Stimulated activated effector memory CD8-positive, alpha-beta T cell treated with anti-CD3 and anti-CD28 coated beads, Interleukin-12 subunit alpha, Interleukin-12 subunit beta, amount 100 ng/mL, for 72 hours (primary cell): ENCODE measurements around the gene MYL6B.

ENCODE experiments used
- ATAC-seq: fragments of 150-1000 bp; cut with Tn5 transposase; 2 replicates; pipeline ENCODE4 v1.10.0; 2021
- DNase-seq, 2 donors: peaks; one replicate each; pipeline ENCODE4 v3.0.0; 2021 to 2022; ENCODE audit warnings: low spot score in 2 of 2
- H3K27ac Mint-ChIP-seq: one replicate; pipeline ENCODE4 v1.8.0; 2022; ENCODE audit warnings: mild to moderate bottlenecking, mixed read lengths
- H3K36me3 Mint-ChIP-seq: one replicate; pipeline ENCODE4 v1.8.0; 2022; ENCODE audit warnings: mild to moderate bottlenecking, mixed read lengths
- H3K4me1 Mint-ChIP-seq: one replicate; pipeline ENCODE4 v1.8.0; 2022; ENCODE audit warnings: mixed read lengths
- H3K4me3 Mint-ChIP-seq: one replicate; pipeline ENCODE4 v1.8.0; 2022; ENCODE audit warnings: mild to moderate bottlenecking, mixed read lengths
- H3K9me3 Mint-ChIP-seq: one replicate; pipeline ENCODE4 v1.8.0; 2022; ENCODE audit warnings: mixed read lengths

The MYL6B gene

DNA sequence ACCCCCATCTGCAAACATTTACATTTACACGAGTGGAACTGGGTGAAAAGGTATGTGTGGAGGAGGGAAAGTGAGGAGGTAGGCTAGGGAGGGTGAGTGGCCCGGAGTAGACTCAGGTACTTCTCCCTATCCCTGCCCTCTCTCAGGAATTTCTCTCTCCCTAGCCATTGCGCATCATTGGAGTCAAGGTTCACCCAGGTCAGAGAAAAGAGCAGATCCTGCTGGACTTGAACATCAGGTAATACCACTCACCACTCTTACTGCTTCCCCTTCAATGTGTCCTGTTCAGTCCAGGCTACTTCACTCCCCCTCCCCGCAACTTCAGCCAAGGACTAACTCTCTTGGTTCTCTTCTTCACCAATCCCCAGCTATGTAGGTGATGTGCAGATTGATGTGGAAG is 21.5 kb upstream of the MYL6B start:
- Mint-ChIP-seq H3K9me3 (no peaks in the 10 kb centered on the region), H3K27ac (peak overlapping the region; percentile 97), H3K4me1 (peaks cover 59% of the 10 kb centered on the region), H3K4me3 (peak overlapping the region; percentile 100), H3K36me3 (peaks cover 88% of the 10 kb centered on the region)
- no peak for ATAC-seq
- no peak for DNase-seq

- Mint-ChIP-seq H3K27ac (peak overlapping the region; percentile 97), H3K9me3 (no peaks in the 10 kb centered on the region), H3K4me3 (no peak overlapping the region), H3K4me1 (peaks cover 46% of the 10 kb centered on the region), H3K36me3 (peaks cover 100% of the 10 kb centered on the region)
- DNase-seq = no peak
- no peak for ATAC-seq
Observed at GRCh38 chr12:56134897-56135296, 17.5 kb upstream of the MYL6B start.

GRCh38 chr12:56137853-56138571 is 14.4 kb upstream of the MYL6B start:
- Mint-ChIP-seq H3K27ac (peak overlapping the region; percentile 74), H3K36me3 (peaks cover 100% of the 10 kb centered on the region), H3K9me3 (no peaks in the 10 kb centered on the region), H3K4me1 (peaks cover 38% of the 10 kb centered on the region), H3K4me3 (no peak overlapping the region)
- DNase-seq (no peak), ATAC-seq (no peak)

GRCh38 chr12:56141946-56142784 is 10.2 kb upstream of the MYL6B start:
- DNase-seq (no peak), ATAC-seq (no peak)
- Mint-ChIP-seq H3K27ac (peak overlapping the region; percentile 91), H3K4me1 (peaks cover 44% of the 10 kb centered on the region), H3K4me3 (no peak overlapping the region), H3K36me3 (peaks cover 91% of the 10 kb centered on the region), H3K9me3 (no peaks in the 10 kb centered on the region)

DNA sequence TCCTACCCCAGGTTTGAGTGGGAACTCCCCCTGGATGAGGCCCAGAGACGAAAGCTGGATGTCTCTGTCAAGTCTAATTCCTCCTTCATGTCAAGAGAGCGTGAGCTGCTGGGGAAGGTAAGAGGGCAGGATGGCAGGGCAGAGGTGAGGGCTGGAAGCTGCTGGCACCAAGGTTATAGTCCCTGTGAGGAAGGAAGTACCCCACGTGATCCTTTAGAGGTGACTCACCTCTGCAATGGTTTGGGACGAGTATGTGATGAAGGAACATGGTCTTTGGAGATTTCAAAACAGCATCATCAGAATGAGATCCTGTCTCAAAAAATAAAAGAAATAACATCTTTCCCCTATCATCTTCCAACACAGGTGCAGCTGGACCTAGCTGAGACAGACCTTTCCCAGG is 9.2 kb upstream of the MYL6B start:
- DNase-seq (no peak), ATAC-seq (peak; percentile 68)
- Mint-ChIP-seq H3K36me3 (peaks cover 81% of the 10 kb centered on the region), H3K4me1 (peaks cover 37% of the 10 kb centered on the region), H3K9me3 (no peaks in the 10 kb centered on the region), H3K27ac (peak overlapping the region; percentile 91), H3K4me3 (no peak overlapping the region)

DNA sequence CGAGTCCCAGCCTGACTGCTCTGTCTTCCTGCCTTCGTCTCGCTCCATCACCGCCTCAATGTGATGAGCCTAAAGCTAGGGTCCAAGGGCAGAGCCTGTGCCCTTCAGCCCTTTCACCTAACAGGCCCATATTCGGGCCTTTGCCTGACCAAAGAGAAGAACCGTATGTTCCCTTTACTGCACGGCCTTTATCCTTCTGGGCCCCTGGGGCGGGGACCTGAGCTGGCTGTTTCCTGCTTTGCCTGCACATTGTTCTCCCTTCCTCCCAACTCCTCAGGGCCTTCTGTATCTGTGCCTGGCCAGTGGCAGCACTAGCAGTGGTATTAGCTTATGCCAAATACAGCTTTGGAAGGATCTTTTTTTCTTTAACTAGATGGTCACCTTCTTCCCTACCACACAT is 8.5 kb upstream of the MYL6B start:
- H3K4me3 Mint-ChIP-seq = no peak overlapping the region
- DNase-seq (no peak), ATAC-seq (no peak)
- peaks cover 74% of the 10 kb centered on the region for H3K36me3 Mint-ChIP-seq
- H3K4me1 Mint-ChIP-seq = peaks cover 31% of the 10 kb centered on the region
- no peaks in the 10 kb centered on the region for H3K9me3 Mint-ChIP-seq
- H3K27ac Mint-ChIP-seq = peak overlapping the region; percentile 91

DNA sequence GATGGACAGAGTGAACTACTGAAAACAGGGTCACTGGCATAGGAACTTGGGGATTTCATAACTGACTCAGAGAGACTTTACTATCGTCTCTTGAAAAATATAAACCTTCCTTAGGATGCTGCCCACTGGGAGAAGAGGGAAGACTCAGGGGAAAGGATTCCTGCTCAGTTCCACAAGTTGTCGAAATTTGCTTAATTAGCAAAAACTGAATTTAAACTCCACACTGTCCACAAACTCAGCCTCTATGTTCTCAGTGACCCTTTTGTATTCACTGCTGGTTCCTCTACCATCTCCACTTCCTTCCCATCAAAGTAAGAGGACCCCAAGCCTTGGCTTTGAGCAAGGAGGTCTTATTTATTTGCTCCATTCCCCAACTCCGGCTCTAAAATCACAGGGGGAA is 7.2 kb upstream of the MYL6B start:
- peaks cover 66% of the 10 kb centered on the region for H3K36me3 Mint-ChIP-seq
- DNase-seq (no peak), ATAC-seq (no peak)
- H3K27ac Mint-ChIP-seq = peak overlapping the region; percentile 48
- H3K9me3 Mint-ChIP-seq = no peaks in the 10 kb centered on the region
- peaks cover 33% of the 10 kb centered on the region for H3K4me1 Mint-ChIP-seq
- no peak overlapping the region for H3K4me3 Mint-ChIP-seq

- ATAC-seq (no peak), DNase-seq (no peak)
Observed at GRCh38 chr12:56146492-56147460, 5.6 kb upstream of the MYL6B start.

DNA sequence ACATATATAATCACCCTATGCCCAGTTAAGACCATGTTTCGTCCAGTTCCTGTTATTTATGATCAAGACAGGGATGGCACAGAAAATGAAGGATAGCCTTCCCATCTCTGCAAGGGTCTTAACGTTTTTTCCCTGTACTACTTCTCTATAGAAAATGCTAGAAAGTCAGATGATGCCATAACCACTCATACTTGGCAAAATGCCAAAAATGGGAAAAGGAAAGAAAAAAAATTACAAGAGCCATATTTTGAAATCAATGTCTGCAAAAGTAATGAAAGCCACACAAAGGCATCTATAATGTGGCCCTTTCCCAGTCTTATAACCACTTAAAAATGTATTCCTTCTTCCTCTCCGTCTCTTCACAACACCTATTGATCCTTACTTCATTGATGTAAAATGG is 1.8 kb upstream of the MYL6B start:
- Mint-ChIP-seq H3K36me3 (peaks cover 50% of the 10 kb centered on the region), H3K9me3 (no peaks in the 10 kb centered on the region), H3K4me3 (peak overlapping the region; percentile 87), H3K4me1 (peaks cover 58% of the 10 kb centered on the region), H3K27ac (peak overlapping the region; percentile 98)
- DNase-seq (no peak), ATAC-seq (no peak)

More at GRCh38 chr12:56146492-56147460, 5.6 kb upstream of the MYL6B start:
- Mint-ChIP-seq H3K36me3 (peaks cover 66% of the 10 kb centered on the region), H3K4me3 (no peak overlapping the region), H3K4me1 (peaks cover 41% of the 10 kb centered on the region), H3K9me3 (no peaks in the 10 kb centered on the region), H3K27ac (no peak overlapping the region)

GRCh38 chr12:56151672-56152131 is 685 bp upstream of the MYL6B start:
- Mint-ChIP-seq H3K4me3 (peak overlapping the region; percentile 87), H3K9me3 (no peaks in the 10 kb centered on the region), H3K36me3 (peaks cover 53% of the 10 kb centered on the region), H3K4me1 (peaks cover 54% of the 10 kb centered on the region), H3K27ac (peak overlapping the region; percentile 98)
- peak; percentile 78 for ATAC-seq
- peak; percentile 41 to 82 for DNase-seq

DNA sequence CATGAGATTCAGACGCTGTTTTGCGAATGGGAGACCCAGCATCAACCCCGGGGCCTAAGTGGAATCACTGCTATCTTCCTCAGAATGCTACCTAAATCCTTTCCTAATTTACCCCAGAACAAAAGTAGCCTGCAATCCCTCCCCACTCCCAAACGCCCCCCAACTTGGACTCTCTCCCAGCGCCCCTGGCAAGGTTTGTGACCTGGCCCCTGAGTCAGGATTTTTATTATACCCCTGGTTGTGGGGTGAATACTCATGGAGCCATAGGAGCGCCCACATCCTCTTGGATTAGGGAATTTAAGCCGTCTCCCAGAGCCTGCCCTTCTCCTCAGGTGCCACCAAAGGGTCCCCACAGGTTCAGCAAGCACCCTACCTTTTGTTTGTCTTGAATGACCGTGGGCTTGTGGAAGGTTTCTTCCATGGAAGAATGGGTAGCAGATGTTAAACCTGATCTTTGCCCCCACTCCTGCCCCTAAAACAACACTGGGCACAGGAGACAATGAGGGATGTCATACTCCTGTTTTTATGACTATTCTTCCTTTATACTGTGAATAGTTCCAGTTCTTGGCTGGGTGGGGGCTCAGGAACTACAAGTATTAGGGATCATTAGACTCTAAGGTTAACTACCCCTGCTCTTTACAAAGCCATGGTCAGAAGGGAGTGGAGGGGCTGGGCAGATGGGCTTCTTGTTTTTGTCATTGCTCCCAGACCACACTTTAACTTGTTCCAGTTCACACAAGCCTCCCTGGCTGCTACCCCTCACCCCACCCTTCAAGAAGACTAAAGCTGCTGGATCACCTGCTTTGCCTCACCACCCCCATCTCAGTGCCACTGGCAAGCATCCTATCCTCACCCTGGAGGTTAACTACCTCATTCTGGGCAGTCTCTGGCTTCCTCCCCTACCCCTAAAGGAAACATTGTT is 630 bp downstream of the MYL6B start:
- DNase-seq = no peak
- no peak for ATAC-seq
- Mint-ChIP-seq H3K9me3 (no peaks in the 10 kb centered on the region), H3K27ac (peak overlapping the region; percentile 98), H3K4me1 (peaks cover 62% of the 10 kb centered on the region), H3K36me3 (peaks cover 66% of the 10 kb centered on the region), H3K4me3 (peak overlapping the region; percentile 87)

DNA sequence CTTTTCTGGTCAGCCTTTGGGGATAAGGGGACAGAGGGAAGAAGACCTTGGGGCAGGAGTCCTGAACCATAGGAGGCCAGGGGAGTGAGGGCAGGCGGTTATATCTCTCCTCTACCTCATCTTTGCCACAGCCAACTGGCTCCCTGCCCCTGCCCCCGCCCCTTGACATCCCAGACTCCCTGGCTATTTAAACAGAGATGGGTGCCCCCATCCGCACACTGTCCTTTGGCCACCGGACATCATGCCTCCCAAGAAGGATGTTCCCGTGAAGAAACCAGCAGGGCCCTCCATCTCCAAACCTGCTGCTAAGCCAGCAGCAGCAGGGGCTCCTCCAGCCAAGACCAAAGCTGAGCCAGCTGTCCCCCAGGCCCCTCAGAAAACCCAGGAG is 1.3 kb downstream of the MYL6B start:
- ATAC-seq (no peak), DNase-seq (no peak)
- Mint-ChIP-seq H3K9me3 (no peaks in the 10 kb centered on the region), H3K4me3 (peak overlapping the region; percentile 87), H3K27ac (peak overlapping the region; percentile 98), H3K36me3 (peaks cover 72% of the 10 kb centered on the region), H3K4me1 (peaks cover 66% of the 10 kb centered on the region)

- Mint-ChIP-seq H3K36me3 (peaks cover 79% of the 10 kb centered on the region), H3K27ac (peak overlapping the region; percentile 98), H3K4me1 (peaks cover 72% of the 10 kb centered on the region), H3K9me3 (no peaks in the 10 kb centered on the region), H3K4me3 (no peak overlapping the region)
- DNase-seq (no peak), ATAC-seq (no peak)
Observed at GRCh38 chr12:56154246-56154771, 1.9 kb downstream of the MYL6B start.

GRCh38 chr12:56154818-56155217 is 2.4 kb downstream of the MYL6B start:
- H3K27ac Mint-ChIP-seq = peak overlapping the region; percentile 98
- H3K4me1 Mint-ChIP-seq = peaks cover 77% of the 10 kb centered on the region
- DNase-seq = no peak
- H3K9me3 Mint-ChIP-seq = no peaks in the 10 kb centered on the region
- no peak for ATAC-seq
- H3K36me3 Mint-ChIP-seq = peaks cover 82% of the 10 kb centered on the region
- no peak overlapping the region for H3K4me3 Mint-ChIP-seq
